HEK293 (cell line): ENCODE data around the gene EFCAB12.
"Not testable (repeated sequence)": the region's sequence is repeated elsewhere in the genome, so short reads cannot be mapped to it uniquely, and the experiment has no call there.

Source experiments
- CTCF ChIP-seq: fragments of 450-650 bp; formaldehyde crosslinking; IDR thresholded peaks from 2 replicates; pipeline ENCODE4 v1.5.1; 2016; ENCODE audit warnings: missing biosample characterization, missing genetic modification characterization
- MEIS1 ChIP-seq: sonication (generic); formaldehyde crosslinking; IDR thresholded peaks from 2 replicates; pipeline ENCODE4 v1.8.1; 2022; ENCODE audit warnings: missing genetic modification reagents, mild to moderate bottlenecking, borderline replicate concordance
- TCF7L2 ChIP-seq: IDR thresholded peaks from 2 replicates; pipeline ENCODE4 v1.6.1; 2011; ENCODE audit warnings: low read depth, mild to moderate bottlenecking, inconsistent platforms, low read length, moderate library complexity, borderline replicate concordance
- ZNF423 ChIP-seq: fragments of 450-650 bp; formaldehyde crosslinking; IDR thresholded peaks from 2 replicates; pipeline ENCODE4 v1.5.1; 2016; ENCODE audit warnings: missing biosample characterization, missing genetic modification characterization
- ZNF704 ChIP-seq: fragments of 450-650 bp; formaldehyde crosslinking; IDR thresholded peaks from 2 replicates; pipeline ENCODE4 v1.5.1; 2016; ENCODE audit warnings: missing biosample characterization, missing genetic modification characterization
- ZNF776 ChIP-seq: fragments of 450-650 bp; formaldehyde crosslinking; IDR thresholded peaks from 2 replicates; pipeline ENCODE4 v1.5.0; 2017; ENCODE audit warnings: missing biosample characterization, missing genetic modification characterization, borderline replicate concordance

- TF ChIP-seq ZNF704 (tag by site-specific recombination); CTCF (tag by site-specific recombination); MEIS1; ZNF423 (tag by site-specific recombination); ZNF776 (tag by site-specific recombination); TCF7L2: not testable (repeated sequence)
Measured at GRCh38 chr3:129364811-129365210, 63.6 kb downstream of the EFCAB12 start.
